SK-N-SH treated with all-trans-retinoic acid at 6 μM for 48 hours (cell line): ENCODE results near the gene ABCC1.

Experiments used
- ATAC-seq: fragments of 200-7000 bp; cut with Tn5 transposase; 3 replicates; pipeline ENCODE4 v1.9.1; 2020; ENCODE audit warnings: mild to moderate bottlenecking, moderate library complexity
- ARNTL ChIP-seq: fragments of 450-650 bp; formaldehyde crosslinking; IDR thresholded peaks from 2 replicates; pipeline ENCODE4 v1.5.0; 2020; ENCODE audit warnings: low read depth, mild to moderate bottlenecking, moderate library complexity, borderline replicate concordance
- BACH2 ChIP-seq: fragments of 250-450 bp; sonication (Bioruptor Pico); IDR thresholded peaks from 2 replicates; pipeline ENCODE4 v1.9.0; 2021; ENCODE audit warnings: mild to moderate bottlenecking, borderline replicate concordance
- CSDC2 ChIP-seq: fragments of 250-450 bp; sonication (Bioruptor Pico); IDR thresholded peaks from 2 replicates; pipeline ENCODE4 v1.5.0; 2020; ENCODE audit warnings: mild to moderate bottlenecking, moderate library complexity
- ESRRG ChIP-seq: fragments of 250-450 bp; sonication (Bioruptor Pico); IDR thresholded peaks from 2 replicates; pipeline ENCODE4 v1.6.1; 2021; ENCODE audit warnings: mild to moderate bottlenecking
- GLIS3 ChIP-seq: fragments of 250-450 bp; sonication (Bioruptor Pico); IDR thresholded peaks from 2 replicates; pipeline ENCODE4 v1.5.0; 2020; ENCODE audit warnings: mild to moderate bottlenecking, moderate library complexity
- ISL1 ChIP-seq: fragments of 250-450 bp; sonication (Bioruptor Pico); IDR thresholded peaks from 2 replicates; pipeline ENCODE4 v2.1.2; 2022; ENCODE audit warnings: mild to moderate bottlenecking, moderate library complexity
- OSR1 ChIP-seq: fragments of 250-450 bp; sonication (Bioruptor Pico); IDR thresholded peaks from 2 replicates; pipeline ENCODE4 v1.8.0; 2022; ENCODE audit warnings: moderate library complexity, mild to moderate bottlenecking, inconsistent platforms
- PATZ1 ChIP-seq: fragments of 250-450 bp; sonication (Bioruptor Pico); IDR thresholded peaks from 2 replicates; pipeline ENCODE4 v1.8.0; 2020; ENCODE audit warnings: mild to moderate bottlenecking, moderate library complexity, borderline replicate concordance
- POU6F1 ChIP-seq: fragments of 250-450 bp; sonication (Bioruptor Pico); IDR thresholded peaks from 2 replicates; pipeline ENCODE4 v1.8.0; 2021; ENCODE audit warnings: low read depth, mild to moderate bottlenecking, moderate library complexity, borderline replicate concordance
- RARB ChIP-seq: fragments of 250-450 bp; sonication (Bioruptor Pico); IDR thresholded peaks from 2 replicates; pipeline ENCODE4 v1.8.0; 2021; ENCODE audit warnings: mild to moderate bottlenecking, moderate library complexity
- SNAI2 ChIP-seq: fragments of 250-450 bp; sonication (Bioruptor Pico); IDR thresholded peaks from 2 replicates; pipeline ENCODE4 v1.5.0; 2020; ENCODE audit warnings: mild to moderate bottlenecking, moderate library complexity
- TCF4 ChIP-seq: fragments of 250-450 bp; sonication (Bioruptor Pico); IDR thresholded peaks from 2 replicates; pipeline ENCODE4 v1.8.0; 2021; ENCODE audit warnings: mild to moderate bottlenecking, moderate library complexity, borderline replicate concordance
- TOX ChIP-seq: fragments of 250-450 bp; sonication (Bioruptor Pico); IDR thresholded peaks from 2 replicates; pipeline ENCODE4 v1.8.0; 2021; ENCODE audit warnings: mild to moderate bottlenecking, moderate library complexity, borderline replicate concordance
- TSHZ2 ChIP-seq: fragments of 250-450 bp; sonication (Bioruptor Pico); IDR thresholded peaks from 2 replicates; pipeline ENCODE4 v1.5.0; 2020; ENCODE audit warnings: mild to moderate bottlenecking, moderate library complexity
- ZC3H10 ChIP-seq: fragments of 250-450 bp; sonication (Bioruptor Pico); IDR thresholded peaks from 2 replicates; pipeline ENCODE4 v1.5.1; 2021; ENCODE audit warnings: mild to moderate bottlenecking, moderate library complexity
- ZFP3 ChIP-seq: fragments of 250-450 bp; sonication (Bioruptor Pico); IDR thresholded peaks from 2 replicates; pipeline ENCODE4 v1.5.0; 2020; ENCODE audit warnings: mild to moderate bottlenecking, moderate library complexity
- ZFP30 ChIP-seq: fragments of 450-650 bp; formaldehyde crosslinking; IDR thresholded peaks from 2 replicates; pipeline ENCODE4 v1.5.0; 2022; ENCODE audit warnings: mild to moderate bottlenecking, moderate library complexity
- ZNF565 ChIP-seq: fragments of 450-650 bp; formaldehyde crosslinking; conservative IDR thresholded peaks from 2 replicates; pipeline ENCODE4 v1.5.0; 2020; ENCODE audit warnings: low read depth, mild to moderate bottlenecking, moderate library complexity
- ZNF70 ChIP-seq: fragments of 450-650 bp; formaldehyde crosslinking; IDR thresholded peaks from 2 replicates; pipeline ENCODE4 v1.5.0; 2020; ENCODE audit warnings: mild to moderate bottlenecking, moderate library complexity
- ZNF8 ChIP-seq: fragments of 450-650 bp; formaldehyde crosslinking; IDR thresholded peaks from 2 replicates; pipeline ENCODE4 v1.5.0; 2020; ENCODE audit warnings: mild to moderate bottlenecking, moderate library complexity
- TF ChIP-seq, protein P1 (sequence below): fragments of 250-450 bp; sonication (Bioruptor Pico); IDR thresholded peaks from 2 replicates; pipeline ENCODE4 v1.5.1; 2020; ENCODE audit warnings: low read depth, mild to moderate bottlenecking, moderate library complexity
- TF ChIP-seq, protein P2 (sequence below): fragments of 250-450 bp; sonication (Bioruptor Pico); IDR thresholded peaks from 2 replicates; pipeline ENCODE4 v1.5.1; 2021; ENCODE audit warnings: mild to moderate bottlenecking, moderate library complexity

The ABCC1 gene

DNA sequence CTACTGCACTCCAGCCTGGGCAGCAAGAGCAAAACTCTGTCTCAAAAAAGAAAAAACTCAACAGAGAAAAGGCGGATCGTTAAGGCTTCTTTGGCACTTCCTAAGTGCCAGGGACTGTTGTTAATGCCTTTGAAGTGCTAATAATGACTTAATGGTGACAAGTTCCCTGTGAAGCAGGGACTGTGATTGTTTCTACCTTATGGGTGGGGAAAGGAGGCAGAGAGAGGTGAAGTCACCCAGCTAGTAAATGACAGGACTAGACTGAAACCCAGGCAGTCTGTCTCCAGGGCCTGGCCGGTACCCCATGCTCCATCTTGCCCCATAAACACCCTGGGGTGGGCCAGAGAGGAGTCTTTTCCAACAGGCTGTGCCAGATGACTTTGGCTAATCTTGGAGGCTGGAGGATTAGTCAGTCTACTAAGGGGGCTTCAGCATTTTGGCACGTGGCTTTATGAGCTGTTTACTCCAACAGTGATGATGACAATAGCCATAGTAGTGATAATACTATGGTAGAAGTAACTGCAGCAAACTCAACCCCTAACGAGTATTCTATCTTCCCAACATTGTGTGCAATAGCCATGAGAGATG lies 26.9 kb downstream of the ABCC1 start (continued):
- TF ChIP-seq ARNTL (CRISPR knock-in tag) (no peak), ESRRG (CRISPR knock-in tag) (no peak), TOX (CRISPR knock-in tag) (no peak), PATZ1 (CRISPR knock-in tag) (no peak)

DNA sequence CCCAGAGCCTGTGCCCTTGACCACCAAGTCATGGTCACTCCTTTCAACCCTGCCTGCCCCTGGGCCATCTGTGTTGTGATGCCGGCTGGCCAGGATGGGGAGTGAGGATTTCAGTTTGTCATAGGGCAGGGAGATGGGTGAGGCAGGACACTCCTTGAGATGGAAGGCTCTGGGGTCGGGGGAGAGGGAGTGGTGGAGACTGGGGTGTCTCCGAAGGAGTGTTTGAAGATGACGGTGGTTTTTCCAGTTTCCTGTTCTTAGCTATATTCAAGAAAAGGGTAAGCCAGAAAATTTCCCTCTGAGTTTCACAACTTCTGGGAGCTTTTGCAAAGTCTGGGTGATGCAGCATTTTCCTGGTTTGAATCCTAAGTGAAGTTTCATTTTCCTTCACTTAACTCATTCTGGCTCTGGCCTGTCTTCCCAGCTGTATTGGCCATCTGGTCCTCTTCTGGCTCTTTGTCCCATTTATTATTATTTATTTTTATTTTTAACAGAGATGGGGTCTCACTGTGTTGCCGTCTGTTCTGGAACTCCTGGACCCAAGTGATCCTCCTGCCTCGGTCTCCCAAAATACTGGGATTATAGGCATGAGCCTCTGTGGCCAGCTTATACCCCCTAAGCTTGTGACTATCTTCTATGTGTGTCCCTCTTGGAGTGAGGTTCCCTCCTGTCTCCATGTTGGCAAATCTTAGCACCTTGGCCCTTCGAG lies 27.7 kb downstream of the ABCC1 start:
- TF ChIP-seq TCF4 (CRISPR knock-in tag) (no peak), ZFP30 (CRISPR knock-in tag) (no peak), BACH2 (CRISPR knock-in tag) (no peak), GLIS3 (no peak), ZNF8 (CRISPR knock-in tag) (no peak), RARB (CRISPR knock-in tag) (no peak), POU6F1 (CRISPR knock-in tag) (no peak), ZC3H10 (no peak), ZFP3 (CRISPR knock-in tag) (no peak), CSDC2 (CRISPR knock-in tag) (no peak), ZNF70 (CRISPR knock-in tag) (no peak), ARNTL (CRISPR knock-in tag) (no peak), OSR1 (no peak), ESRRG (CRISPR knock-in tag) (no peak), TOX (CRISPR knock-in tag) (no peak), ISL1 (CRISPR knock-in tag) (no peak), ZNF565 (CRISPR knock-in tag) (no peak), SNAI2 (CRISPR knock-in tag) (no peak)
- no peak for ATAC-seq

DNA sequence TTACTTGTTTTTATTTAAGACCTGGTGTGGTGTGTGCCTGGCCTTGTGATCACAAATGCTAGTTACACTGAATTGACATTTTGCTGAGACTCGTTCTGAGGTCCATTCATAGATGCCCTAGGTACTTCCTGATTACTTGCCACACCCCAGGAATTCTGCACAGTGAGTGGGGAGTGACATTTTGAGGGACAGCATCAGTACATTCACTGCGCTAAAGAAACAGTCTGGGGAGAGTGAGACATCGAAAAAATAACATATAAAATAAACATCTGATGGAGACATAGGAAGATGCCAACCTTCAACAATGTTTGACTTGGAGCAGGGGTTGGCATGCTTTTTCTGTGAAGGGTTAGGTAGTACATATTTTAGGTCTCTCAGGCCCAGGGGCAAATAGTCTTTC lies 30.4 kb downstream of the ABCC1 start:
- no peak for ATAC-seq
- TF ChIP-seq, protein P1, sequence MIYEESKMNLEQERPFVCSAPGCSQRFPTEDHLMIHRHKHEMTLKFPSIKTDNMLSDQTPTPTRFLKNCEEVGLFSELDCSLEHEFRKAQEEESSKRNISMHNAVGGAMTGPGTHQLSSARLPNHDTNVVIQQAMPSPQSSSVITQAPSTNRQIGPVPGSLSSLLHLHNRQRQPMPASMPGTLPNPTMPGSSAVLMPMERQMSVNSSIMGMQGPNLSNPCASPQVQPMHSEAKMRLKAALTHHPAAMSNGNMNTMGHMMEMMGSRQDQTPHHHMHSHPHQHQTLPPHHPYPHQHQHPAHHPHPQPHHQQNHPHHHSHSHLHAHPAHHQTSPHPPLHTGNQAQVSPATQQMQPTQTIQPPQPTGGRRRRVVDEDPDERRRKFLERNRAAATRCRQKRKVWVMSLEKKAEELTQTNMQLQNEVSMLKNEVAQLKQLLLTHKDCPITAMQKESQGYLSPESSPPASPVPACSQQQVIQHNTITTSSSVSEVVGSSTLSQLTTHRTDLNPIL = no peak

DNA sequence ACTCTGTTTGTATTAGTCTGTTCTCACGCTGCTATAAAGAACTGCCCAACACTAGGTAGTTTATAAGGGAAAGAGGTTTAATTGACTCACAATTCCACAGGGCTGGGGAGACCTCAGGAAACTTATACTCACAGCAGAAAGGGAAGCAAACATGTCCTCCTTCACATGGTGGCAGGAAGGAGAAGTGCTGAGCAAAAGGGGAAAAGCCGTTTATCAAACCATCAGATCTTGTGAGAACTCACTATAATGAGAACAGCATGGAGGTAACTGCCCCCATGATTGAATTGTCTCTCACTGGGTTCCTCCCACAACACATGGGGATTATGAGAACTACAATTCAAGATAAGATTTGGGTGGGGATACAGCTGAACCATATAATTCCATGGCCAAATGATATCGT lies 30.9 kb downstream of the ABCC1 start:
- ATAC-seq = no peak
- TF ChIP-seq RARB (CRISPR knock-in tag) (no peak), ARNTL (CRISPR knock-in tag) (no peak), GLIS3 (no peak), ZC3H10 (no peak), OSR1 (no peak), CSDC2 (CRISPR knock-in tag) (no peak), TOX (CRISPR knock-in tag) (no peak), ZFP3 (CRISPR knock-in tag) (no peak), BACH2 (CRISPR knock-in tag) (no peak), ZNF565 (CRISPR knock-in tag) (no peak), TSHZ2 (no peak), POU6F1 (CRISPR knock-in tag) (no peak)
- TF ChIP-seq, protein P1 = no peak
- TF ChIP-seq, protein P2, sequence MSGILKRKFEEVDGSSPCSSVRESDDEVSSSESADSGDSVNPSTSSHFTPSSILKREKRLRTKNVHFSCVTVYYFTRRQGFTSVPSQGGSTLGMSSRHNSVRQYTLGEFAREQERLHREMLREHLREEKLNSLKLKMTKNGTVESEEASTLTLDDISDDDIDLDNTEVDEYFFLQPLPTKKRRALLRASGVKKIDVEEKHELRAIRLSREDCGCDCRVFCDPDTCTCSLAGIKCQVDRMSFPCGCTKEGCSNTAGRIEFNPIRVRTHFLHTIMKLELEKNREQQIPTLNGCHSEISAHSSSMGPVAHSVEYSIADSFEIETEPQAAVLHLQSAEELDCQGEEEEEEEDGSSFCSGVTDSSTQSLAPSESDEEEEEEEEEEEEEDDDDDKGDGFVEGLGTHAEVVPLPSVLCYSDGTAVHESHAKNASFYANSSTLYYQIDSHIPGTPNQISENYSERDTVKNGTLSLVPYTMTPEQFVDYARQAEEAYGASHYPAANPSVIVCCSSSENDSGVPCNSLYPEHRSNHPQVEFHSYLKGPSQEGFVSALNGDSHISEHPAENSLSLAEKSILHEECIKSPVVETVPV = no peak
